Stimulated activated naive CD8-positive, alpha-beta T cell treated with anti-CD3 and anti-CD28 coated beads, Interleukin-15, amount 100 ng/mL, for 72 hours (primary cell): ENCODE results near the gene DLG2.
A peak's percentile ranks its signal among the peaks of the same experiment; 100 is the strongest.

Experiments used
- ATAC-seq: fragments of 150-1000 bp; cut with Tn5 transposase; 2 replicates; pipeline ENCODE4 v1.10.0; 2021; ENCODE audit warnings: mild to moderate bottlenecking, moderate library complexity
- DNase-seq, 2 donors: peaks; one replicate each; pipeline ENCODE4 v3.0.0; 2021 to 2022
- H3K27ac Mint-ChIP-seq, 2 donors: one replicate each; pipeline ENCODE4 v1.8.0; 2022; ENCODE audit warnings: mild to moderate bottlenecking in 2 of 2, mixed read lengths in 2 of 2, moderate library complexity in 2 of 2
- H3K27me3 Mint-ChIP-seq: one replicate; pipeline ENCODE4 v1.8.0; 2022; ENCODE audit warnings: mixed read lengths
- H3K4me1 Mint-ChIP-seq: one replicate; pipeline ENCODE4 v1.8.0; 2022; ENCODE audit warnings: mild to moderate bottlenecking, mixed read lengths
- H3K4me3 Mint-ChIP-seq, 2 donors: one replicate each; pipeline ENCODE4 v1.8.0; 2022; ENCODE audit warnings: mild to moderate bottlenecking in 2 of 2, mixed read lengths in 2 of 2, moderate library complexity in 1 of 2
- H3K9me3 Mint-ChIP-seq, 2 donors: one replicate each; pipeline ENCODE4 v1.8.0; 2022; ENCODE audit warnings: mixed read lengths in 2 of 2

The DLG2 gene

DNA sequence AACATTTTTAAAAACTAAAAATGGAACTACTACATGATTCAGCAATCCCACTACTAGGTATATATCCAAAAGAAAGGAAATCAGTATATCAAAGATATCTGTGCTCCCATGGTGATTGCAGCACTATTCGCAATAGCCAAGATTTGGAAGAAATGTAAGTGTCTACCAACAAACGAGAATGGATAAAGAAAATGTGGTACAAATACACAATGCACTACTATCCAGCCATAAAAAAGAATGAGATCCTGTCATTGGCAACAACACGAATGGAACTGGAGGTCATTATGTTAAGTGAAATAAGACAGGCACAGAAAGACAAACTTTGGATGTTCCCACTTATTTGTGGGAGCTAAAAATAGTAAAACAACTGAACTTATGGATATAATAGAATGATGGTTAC is 1765.1 kb downstream of the DLG2 start:
- DNase-seq = no peak
- Mint-ChIP-seq H3K4me3 (no peak overlapping the region), H3K27ac (no peak overlapping the region), H3K9me3 (peaks cover 16 to 22% of the 10 kb centered on the region in 2 donors), H3K4me1 (no peaks in the 10 kb centered on the region), H3K27me3 (no peaks in the 10 kb centered on the region)
- ATAC-seq = no peak

DNA sequence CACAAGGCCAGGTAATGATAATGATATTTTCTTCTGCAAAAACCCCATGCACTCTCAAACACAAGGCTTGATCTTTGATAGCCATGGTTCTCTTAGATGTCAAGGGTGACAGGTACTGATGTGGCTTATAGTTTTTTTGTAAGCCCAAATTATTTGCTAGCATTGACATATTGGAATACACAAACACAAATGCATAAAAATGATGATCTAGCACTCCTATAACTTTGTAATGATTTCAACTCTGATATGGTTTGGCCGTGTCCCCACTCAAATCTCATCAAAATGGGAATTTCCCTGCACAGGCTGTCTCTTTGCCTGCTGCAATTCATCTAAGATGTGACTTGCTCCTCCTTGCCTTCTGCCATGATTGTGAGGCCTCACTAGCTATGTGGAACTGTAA is 1768.5 kb downstream of the DLG2 start:
- Mint-ChIP-seq H3K27me3 (no peaks in the 10 kb centered on the region), H3K9me3 (peaks cover 12 to 26% of the 10 kb centered on the region in 2 donors), H3K27ac (no peak overlapping the region), H3K4me1 (no peaks in the 10 kb centered on the region), H3K4me3 (no peak overlapping the region)
- DNase-seq (no peak), ATAC-seq (no peak)

- H3K9me3 Mint-ChIP-seq = peaks cover 14 to 18% of the 10 kb centered on the region in 2 donors
- no peak overlapping the region for H3K4me3 Mint-ChIP-seq
- no peak for DNase-seq
- H3K27ac Mint-ChIP-seq = no peak overlapping the region
- no peaks in the 10 kb centered on the region for H3K27me3 Mint-ChIP-seq
- no peak for ATAC-seq
- H3K4me1 Mint-ChIP-seq = no peaks in the 10 kb centered on the region
Measured at GRCh38 chr11:83855237-83855636, 1771.9 kb downstream of the DLG2 start.

- DNase-seq (no peak), ATAC-seq (no peak)
- Mint-ChIP-seq H3K27ac (no peak overlapping the region), H3K4me1 (no peaks in the 10 kb centered on the region), H3K4me3 (no peak overlapping the region), H3K9me3 (peaks cover 7 to 8% of the 10 kb centered on the region in 2 donors), H3K27me3 (no peaks in the 10 kb centered on the region)
Measured at GRCh38 chr11:83852775-83853442, 1774.2 kb downstream of the DLG2 start.

DNA sequence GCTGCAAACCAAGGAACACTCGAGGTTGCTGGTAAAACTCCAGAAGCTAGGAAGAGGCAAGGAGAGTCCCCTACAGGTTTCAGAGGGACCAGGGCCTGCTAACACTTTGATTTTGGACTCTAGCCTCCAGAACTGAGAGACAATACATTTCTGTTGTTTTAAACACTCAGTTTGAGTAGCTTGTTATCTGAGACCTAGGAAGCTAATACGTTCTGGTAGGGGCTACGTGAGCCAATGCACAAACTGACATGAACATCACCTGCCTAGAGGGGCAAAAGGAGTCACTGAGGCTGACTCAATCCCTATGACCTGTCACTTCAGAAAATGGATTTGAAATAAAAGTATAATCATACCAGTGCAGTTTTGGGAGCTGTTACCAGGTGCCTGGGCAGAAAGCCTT is 1775.1 kb downstream of the DLG2 start:
- H3K27me3 Mint-ChIP-seq = no peaks in the 10 kb centered on the region
- no peak overlapping the region for H3K27ac Mint-ChIP-seq
- peaks cover 4 to 8% of the 10 kb centered on the region in 2 donors for H3K9me3 Mint-ChIP-seq
- ATAC-seq (no peak), DNase-seq (no peak)
- H3K4me3 Mint-ChIP-seq = no peak overlapping the region
- H3K4me1 Mint-ChIP-seq = no peaks in the 10 kb centered on the region

GRCh38 chr11:83847467-83848034 is 1779.6 kb downstream of the DLG2 start:
- Mint-ChIP-seq H3K4me1 (no peaks in the 10 kb centered on the region), H3K27ac (no peak overlapping the region), H3K27me3 (no peaks in the 10 kb centered on the region), H3K9me3 (peaks cover 0 to 4% of the 10 kb centered on the region in 2 donors), H3K4me3 (no peak overlapping the region)
- ATAC-seq = no peak
- no peak for DNase-seq

DNA sequence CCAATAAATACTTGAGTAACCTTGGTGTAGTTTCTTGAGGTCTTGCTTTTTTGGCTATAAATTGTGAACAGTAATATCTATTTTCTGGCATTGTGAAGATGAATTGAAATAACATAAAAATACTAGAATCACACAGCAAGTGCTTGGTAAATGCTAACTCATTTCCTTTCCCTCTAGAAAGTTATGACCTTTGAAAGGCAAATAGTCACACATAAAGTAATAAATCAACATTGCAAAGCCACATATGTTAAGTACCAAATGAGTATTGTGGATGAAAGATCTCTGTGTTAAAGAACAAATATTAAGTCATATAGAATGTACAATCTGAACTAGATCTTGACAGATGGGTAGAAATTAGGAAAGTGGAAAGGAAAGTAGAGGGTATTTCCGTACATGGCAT is 1781.3 kb downstream of the DLG2 start:
- H3K4me1 Mint-ChIP-seq = no peaks in the 10 kb centered on the region

GRCh38 chr11:83840326-83840725 is 1786.8 kb downstream of the DLG2 start:
- Mint-ChIP-seq H3K9me3 (no peaks in the 10 kb centered on the region), H3K4me3 (no peak overlapping the region), H3K4me1 (no peaks in the 10 kb centered on the region), H3K27me3 (peaks cover 17% of the 10 kb centered on the region), H3K27ac (no peak overlapping the region)
- DNase-seq (no peak), ATAC-seq (no peak)

More for the DNA sequence above, 1781.3 kb downstream of the DLG2 start:
- H3K27me3 Mint-ChIP-seq = peaks cover 3% of the 10 kb centered on the region
- ATAC-seq (no peak), DNase-seq (no peak)
- H3K4me3 Mint-ChIP-seq = no peak overlapping the region
- peaks cover 0 to 4% of the 10 kb centered on the region in 2 donors for H3K9me3 Mint-ChIP-seq
- no peak overlapping the region for H3K27ac Mint-ChIP-seq

GRCh38 chr11:83836883-83837654 is 1790.1 kb downstream of the DLG2 start:
- DNase-seq (peak; percentile 11 to 21), ATAC-seq (peak; percentile 79)
- Mint-ChIP-seq H3K27me3 (peaks cover 17% of the 10 kb centered on the region), H3K4me3 (no peak overlapping the region), H3K9me3 (no peaks in the 10 kb centered on the region), H3K4me1 (no peaks in the 10 kb centered on the region), H3K27ac (no peak overlapping the region)

DNA sequence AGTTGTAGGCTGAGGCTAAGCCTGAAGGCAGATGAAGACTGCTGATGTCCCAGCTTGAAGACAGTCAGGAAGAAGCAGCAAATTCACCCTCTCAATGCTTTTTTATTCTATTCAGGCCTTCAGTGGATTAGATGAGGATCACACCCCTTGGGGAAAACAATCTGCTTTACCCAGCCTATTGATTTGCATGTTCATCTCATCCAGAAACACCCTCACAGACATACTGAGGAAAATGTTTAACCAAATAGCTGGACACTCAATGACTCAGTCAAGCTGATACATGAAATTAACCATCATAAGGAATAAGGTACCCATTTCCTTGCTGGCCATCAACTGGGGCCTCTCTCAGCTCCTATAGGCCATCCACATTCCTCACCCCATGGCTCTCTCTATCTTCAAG is 1791.1 kb downstream of the DLG2 start:
- no peak overlapping the region for H3K4me3 Mint-ChIP-seq
- no peak for ATAC-seq
- peaks cover 16% of the 10 kb centered on the region for H3K27me3 Mint-ChIP-seq
- no peaks in the 10 kb centered on the region for H3K4me1 Mint-ChIP-seq
- DNase-seq = no peak
- H3K27ac Mint-ChIP-seq = no peak overlapping the region
- H3K9me3 Mint-ChIP-seq = no peaks in the 10 kb centered on the region

DNA sequence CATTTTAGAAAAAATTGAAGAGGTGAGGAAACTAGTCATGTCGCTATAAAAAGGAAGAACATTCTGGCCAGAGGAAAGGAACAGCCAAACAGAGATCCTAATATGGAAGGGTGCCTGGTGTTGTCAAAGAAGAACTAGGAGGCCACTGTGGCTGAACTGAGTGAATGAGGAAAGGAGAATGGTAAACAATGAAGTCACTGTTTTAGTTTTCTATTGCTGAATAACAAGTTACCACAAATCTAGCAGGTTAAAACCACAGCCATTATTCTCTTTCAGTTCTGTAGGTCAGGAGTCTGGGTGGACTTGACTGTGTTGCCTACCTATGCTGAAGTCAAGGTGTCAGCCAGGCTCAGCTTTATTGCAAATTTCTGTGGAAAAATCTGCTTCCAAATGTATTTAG is 1791.7 kb downstream of the DLG2 start:
- Mint-ChIP-seq H3K9me3 (no peaks in the 10 kb centered on the region), H3K27me3 (peaks cover 9% of the 10 kb centered on the region), H3K4me1 (no peaks in the 10 kb centered on the region), H3K4me3 (no peak overlapping the region), H3K27ac (no peak overlapping the region)
- ATAC-seq (peak; percentile 6), DNase-seq (no peak)

DNA sequence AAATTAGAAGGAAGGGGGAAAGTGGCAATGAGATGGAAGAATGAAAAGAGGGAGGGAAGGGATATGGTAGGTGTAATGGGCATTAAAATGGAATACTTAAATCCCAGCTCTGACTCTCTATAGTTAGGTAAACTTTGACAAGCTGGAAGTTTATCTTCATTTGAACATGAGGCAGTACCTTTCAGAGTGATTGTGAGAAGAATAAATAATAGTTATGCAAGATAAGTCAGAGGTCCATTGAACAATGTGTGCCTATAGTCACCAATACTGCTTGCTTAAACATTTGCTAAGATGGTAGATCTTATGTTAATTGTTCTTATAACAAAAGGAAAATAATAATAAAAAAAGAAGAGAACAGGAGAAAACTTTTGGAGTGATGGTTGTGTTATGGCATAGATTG is 1795.2 kb downstream of the DLG2 start:
- Mint-ChIP-seq H3K9me3 (no peaks in the 10 kb centered on the region), H3K4me1 (no peaks in the 10 kb centered on the region), H3K27me3 (no peaks in the 10 kb centered on the region), H3K4me3 (no peak overlapping the region), H3K27ac (no peak overlapping the region)
- no peak for DNase-seq
- ATAC-seq = no peak

GRCh38 chr11:83827940-83828554 is 1799.1 kb downstream of the DLG2 start:
- Mint-ChIP-seq H3K4me1 (no peaks in the 10 kb centered on the region), H3K4me3 (no peak overlapping the region), H3K27me3 (no peaks in the 10 kb centered on the region), H3K9me3 (no peaks in the 10 kb centered on the region), H3K27ac (no peak overlapping the region)
- DNase-seq (no peak), ATAC-seq (peak; percentile 33)

DNA sequence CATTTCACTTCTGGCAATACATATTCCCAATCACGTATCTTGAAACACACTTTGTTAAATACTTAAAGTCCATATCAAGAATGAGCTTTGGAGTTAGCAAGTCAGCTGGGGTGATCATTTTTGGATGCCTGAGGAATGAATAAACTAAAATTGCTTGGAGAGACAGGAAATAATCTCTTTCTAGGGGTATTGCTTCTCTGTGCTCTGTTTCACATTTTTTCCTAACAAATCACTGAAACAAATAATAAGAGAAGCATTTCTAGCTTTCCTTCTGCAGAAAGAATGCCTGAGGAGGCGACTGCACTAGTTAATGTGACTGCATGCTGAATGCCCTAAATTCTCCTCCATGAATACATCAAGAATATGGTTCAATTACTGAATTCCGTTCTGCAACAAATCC is 1799.6 kb downstream of the DLG2 start:
- H3K27ac Mint-ChIP-seq = no peak overlapping the region
- no peak for ATAC-seq
- no peaks in the 10 kb centered on the region for H3K4me1 Mint-ChIP-seq
- DNase-seq = no peak
- no peak overlapping the region for H3K4me3 Mint-ChIP-seq
- no peaks in the 10 kb centered on the region for H3K9me3 Mint-ChIP-seq
- H3K27me3 Mint-ChIP-seq = no peaks in the 10 kb centered on the region

GRCh38 chr11:83826078-83826477 is 1801.1 kb downstream of the DLG2 start:
- DNase-seq = no peak
- H3K27ac Mint-ChIP-seq = peak overlapping the region in 1 of 2 donors; percentile 5
- ATAC-seq = peak; percentile 45
- H3K4me3 Mint-ChIP-seq = no peak overlapping the region
- H3K9me3 Mint-ChIP-seq = no peaks in the 10 kb centered on the region
- no peaks in the 10 kb centered on the region for H3K4me1 Mint-ChIP-seq
- no peaks in the 10 kb centered on the region for H3K27me3 Mint-ChIP-seq

- no peak for DNase-seq
Measured at GRCh38 chr11:83823461-83824025, 1803.6 kb downstream of the DLG2 start.

More at GRCh38 chr11:83823461-83824025, 1803.6 kb downstream of the DLG2 start:
- H3K27ac Mint-ChIP-seq = no peak overlapping the region
- no peak overlapping the region for H3K4me3 Mint-ChIP-seq
- no peaks in the 10 kb centered on the region for H3K4me1 Mint-ChIP-seq
- no peak for ATAC-seq
- H3K9me3 Mint-ChIP-seq = no peaks in the 10 kb centered on the region
- no peaks in the 10 kb centered on the region for H3K27me3 Mint-ChIP-seq
